IMR-90 (cell line): ENCODE measurements around the gene TAPBP. TPM values are rescaled to one million over a fixed set of nuclear protein-coding genes. Genes with fewer than 3 reads are reported as not detected.

ENCODE experiments used
- ATAC-seq: fragments of 200-7000 bp; cut with Tn5 transposase; 2 replicates; pipeline ENCODE4 v1.9.1; 2020; ENCODE audit warnings: low read depth, mild to moderate bottlenecking, moderate library complexity
- BruUV-seq: library from RNA; stranded (reverse); fragments of 400-500 nt; replicated peaks from 2 replicates; lab custom pipeline; 2021; lab: Mats Ljungman, UMichigan
- CTCF ChIA-PET: fragments of 300-600 bp; formaldehyde crosslinking; extraction: SDS; loops from one replicate; lab custom pipeline; 2021; ENCODE audit warnings: antibody characterized with exemption; lab: Yijun Ruan, JAX
- POLR2A ChIA-PET: fragments of 300-600 bp; sonication (Branson Sonifier 250); formaldehyde crosslinking; loops from one replicate; lab custom pipeline; 2022; ENCODE audit warnings: antibody characterized with exemption; ENCODE audit not compliant: unreplicated experiment; lab: Charles Lee
- DNase-seq: peaks from one replicate; pipeline ENCODE4 v3.0.0; 2013
- H2AFZ ChIP-seq: replicated peaks from 2 replicates; pipeline ENCODE3; 2013; ENCODE audit warnings: low read length, mild to moderate bottlenecking; ENCODE audit not compliant: poor library complexity
- H2AK5ac ChIP-seq: 2 replicates; pipeline ENCODE4 v1.6.1; 2013; ENCODE audit warnings: low read depth, low read length, inconsistent platforms
- H2AK9ac ChIP-seq: replicated peaks from 2 replicates; pipeline ENCODE3; 2013; ENCODE audit warnings: mild to moderate bottlenecking, low read depth, low read length, moderate library complexity; ENCODE audit not compliant: poor library complexity
- H2BK120ac ChIP-seq: 2 replicates; pipeline ENCODE4 v1.6.1; 2013; ENCODE audit warnings: low read depth, low read length, inconsistent platforms
- H2BK15ac ChIP-seq: 3 replicates; pipeline ENCODE4 v1.6.1; 2013; ENCODE audit warnings: low read depth, low read length, inconsistent platforms
- H2BK20ac ChIP-seq: 2 replicates; pipeline ENCODE4 v1.6.1; 2013; ENCODE audit warnings: low read depth, mild to moderate bottlenecking, inconsistent platforms, low read length, moderate library complexity
- H2BK5ac ChIP-seq: 2 replicates; pipeline ENCODE4 v1.6.1; 2013; ENCODE audit warnings: mild to moderate bottlenecking, low read depth, low read length, inconsistent platforms; ENCODE audit not compliant: poor library complexity, severe bottlenecking
- H3K14ac ChIP-seq: replicated peaks from 2 replicates; pipeline ENCODE4 v1.6.1; 2013; ENCODE audit warnings: low read depth, low read length, inconsistent platforms
- H3K18ac ChIP-seq: 2 replicates; pipeline ENCODE4 v1.6.1; 2013; ENCODE audit warnings: low read depth, low read length, control low read depth
- H3K23ac ChIP-seq: 2 replicates; pipeline ENCODE4 v1.6.1; 2013; ENCODE audit warnings: low read depth, low read length, inconsistent platforms
- H3K27ac ChIP-seq: 2 replicates; pipeline ENCODE4 v1.5.1; 2013; ENCODE audit warnings: mild to moderate bottlenecking, control low read depth, low read length; ENCODE audit not compliant: insufficient read depth
- H3K27me3 ChIP-seq: 2 replicates; pipeline ENCODE4 v1.6.1; 2013; ENCODE audit warnings: low read length; ENCODE audit not compliant: control insufficient read depth, insufficient read depth
- H3K36me3 ChIP-seq: 2 replicates; pipeline ENCODE4 v1.6.1; 2013; ENCODE audit warnings: low read length, mixed read lengths; ENCODE audit not compliant: control insufficient read depth, insufficient read depth
- H3K4ac ChIP-seq: 2 replicates; pipeline ENCODE4 v1.6.1; 2013; ENCODE audit warnings: low read depth, low read length, inconsistent platforms
- H3K4me1 ChIP-seq: 2 replicates; pipeline ENCODE4 v1.6.1; 2013; ENCODE audit warnings: low read length, mixed read lengths; ENCODE audit not compliant: control insufficient read depth, insufficient read depth
- H3K4me2 ChIP-seq: 2 replicates; pipeline ENCODE4 v1.6.1; 2013; ENCODE audit warnings: low read depth, mild to moderate bottlenecking, control low read depth, low read length, moderate library complexity
- H3K4me3 ChIP-seq: 2 replicates; pipeline ENCODE4 v1.5.1; 2013; ENCODE audit warnings: low read depth, mild to moderate bottlenecking, control low read depth, low read length, moderate library complexity; ENCODE audit not compliant: insufficient read depth
- H3K56ac ChIP-seq: 2 replicates; pipeline ENCODE4 v1.6.1; 2013; ENCODE audit warnings: low read length, inconsistent platforms; ENCODE audit not compliant: insufficient read depth; ENCODE audit errors: extremely low read depth
- H3K79me1 ChIP-seq, 2 experiments: 2 replicates each; pipeline ENCODE4 v1.6.1; 2013; ENCODE audit warnings: low read length in 2 of 2, inconsistent platforms in 1 of 2, low read depth in 1 of 2
- H3K9ac ChIP-seq: 2 replicates; pipeline ENCODE4 v1.6.1; 2013; ENCODE audit warnings: low read depth, low read length, control low read depth
- H3K9me1 ChIP-seq: 2 replicates; pipeline ENCODE4 v1.6.1; 2013; ENCODE audit warnings: low read length, inconsistent platforms; ENCODE audit not compliant: insufficient read depth
- H3K9me3 ChIP-seq: 2 replicates; pipeline ENCODE4 v1.6.1; 2013; ENCODE audit warnings: low read length; ENCODE audit not compliant: control insufficient read depth, insufficient read depth
- H4K20me1 ChIP-seq: 2 replicates; pipeline ENCODE4 v1.6.1; 2013; ENCODE audit warnings: low read length, inconsistent platforms; ENCODE audit not compliant: insufficient read depth
- H4K5ac ChIP-seq: 2 replicates; pipeline ENCODE4 v1.6.1; 2013; ENCODE audit warnings: mild to moderate bottlenecking, low read depth, low read length, control low read depth
- H4K8ac ChIP-seq, 2 experiments: 2 replicates each; pipeline ENCODE4 v1.6.1; 2013; ENCODE audit warnings: low read depth in 2 of 2, low read length in 2 of 2, control low read depth in 1 of 2, inconsistent platforms in 1 of 2
- H4K91ac ChIP-seq: 2 replicates; pipeline ENCODE4 v1.6.1; 2013; ENCODE audit warnings: low read depth, low read length, inconsistent platforms; ENCODE audit not compliant: insufficient read depth
- BHLHE40 ChIP-seq: fragments of 150-350 bp; IDR thresholded peaks from 2 replicates; pipeline ENCODE4 v1.6.1; 2016; ENCODE audit warnings: mild to moderate bottlenecking, low read depth, low read length
- CHD1 ChIP-seq: IDR thresholded peaks from 2 replicates; pipeline ENCODE4 v1.6.1; 2012; ENCODE audit warnings: low read depth, low read length, improper control_type of control experiment
- FOS ChIP-seq: fragments of 150-350 bp; IDR thresholded peaks from 2 replicates; pipeline ENCODE4 v1.6.1; 2016; ENCODE audit warnings: low read depth, low read length
- MAFK ChIP-seq: IDR thresholded peaks from 2 replicates; pipeline ENCODE4 v1.6.1; 2012; ENCODE audit warnings: low read depth, low read length, improper control_type of control experiment
- MAZ ChIP-seq: IDR thresholded peaks from 2 replicates; pipeline ENCODE4 v1.6.1; 2012; ENCODE audit warnings: low read depth, mild to moderate bottlenecking, low read length, improper control_type of control experiment, moderate library complexity, borderline replicate concordance
- MXI1 ChIP-seq: IDR thresholded peaks from 2 replicates; pipeline ENCODE4 v1.6.1; 2012; ENCODE audit warnings: low read depth, mild to moderate bottlenecking, low read length, moderate library complexity, borderline replicate concordance
- NFE2L2 ChIP-seq: fragments of 150-350 bp; IDR thresholded peaks from 2 replicates; pipeline ENCODE4 v1.6.1; 2016; ENCODE audit warnings: low read depth, mild to moderate bottlenecking, low read length
- POLR2A ChIP-seq: IDR thresholded peaks from 2 replicates; pipeline ENCODE4 v1.6.1; 2012; ENCODE audit warnings: mild to moderate bottlenecking, low read depth, low read length
- RAD21 ChIP-seq: IDR thresholded peaks from 2 replicates; pipeline ENCODE4 v1.6.1; 2012; ENCODE audit warnings: low read length, improper control_type of control experiment
- RCOR1 ChIP-seq: IDR thresholded peaks from 2 replicates; pipeline ENCODE4 v1.6.1; 2012; ENCODE audit warnings: mild to moderate bottlenecking, low read length, improper control_type of control experiment; ENCODE audit not compliant: insufficient replicate concordance
- RFX5 ChIP-seq: IDR thresholded peaks from 2 replicates; pipeline ENCODE4 v1.8.0; 2012; ENCODE audit warnings: low read depth, mild to moderate bottlenecking, low read length, moderate library complexity
- SMC3 ChIP-seq: fragments of 150-350 bp; IDR thresholded peaks from 2 replicates; pipeline ENCODE4 v1.6.1; 2016; ENCODE audit warnings: low read depth, mild to moderate bottlenecking, antibody characterized with exemption, low read length, moderate library complexity
- dilution Hi-C: fragments of 300-500 bp; cut with HindIII; formaldehyde crosslinking; loops from one replicate; pipeline ENCODE4 v1.14.3; 2018; ENCODE audit warnings: low sequenced_read_pairs; ENCODE audit not compliant: unreplicated experiment
- in situ Hi-C: fragments of 300-500 bp; cut with MboI; formaldehyde crosslinking; loops from 3 replicates; pipeline ENCODE4 v1.14.3; 2019; ENCODE audit warnings: low sequenced_read_pairs, inconsistent platforms, mixed read lengths
- intact Hi-C: fragments of 100-400 bp; cut with micrococcal nuclease; formaldehyde crosslinking; loops from 2 replicates; pipeline ENCODE4 v1.10.0; 2022
- polyA plus RNA-seq, 3 experiments: library from polyadenylated mRNA; depleted of rRNA; stranded (reverse); fragments of >200 nt; gene quantifications; 2 replicates each; pipeline ENCODE4 v1.2.3, GENCODE V29; 2012; ENCODE audit warnings: low replicate concordance in 1 of 3
- total RNA-seq: library from RNA; depleted of rRNA; stranded (reverse); fragments of >200 nt; gene quantifications from 2 replicates; pipeline ENCODE4 v1.2.3, GENCODE V29; 2012
- TF ChIP-seq, protein P1 (sequence below): conservative IDR thresholded peaks from 2 replicates; pipeline ENCODE4 v1.5.1; 2012; ENCODE audit warnings: mild to moderate bottlenecking, low read depth, low read length, improper control_type of control experiment
- TF ChIP-seq, protein P2 (sequence below): fragments of 150-350 bp; IDR thresholded peaks from 2 replicates; pipeline ENCODE4 v1.6.1; 2016; ENCODE audit warnings: low read depth, mild to moderate bottlenecking, low read length, moderate library complexity, borderline replicate concordance
- TF ChIP-seq, protein P3 (sequence below): fragments of 150-350 bp; IDR thresholded peaks from 2 replicates; pipeline ENCODE4 v1.6.1; 2017; ENCODE audit warnings: mild to moderate bottlenecking, antibody characterized with exemption, low read length, low read depth

TAPBP gene
- total and polyA plus RNA-seq, 2 of the 4 experiments (the other 2 are of a cell fraction) = 13.1 to 63.3 TPM

DNA sequence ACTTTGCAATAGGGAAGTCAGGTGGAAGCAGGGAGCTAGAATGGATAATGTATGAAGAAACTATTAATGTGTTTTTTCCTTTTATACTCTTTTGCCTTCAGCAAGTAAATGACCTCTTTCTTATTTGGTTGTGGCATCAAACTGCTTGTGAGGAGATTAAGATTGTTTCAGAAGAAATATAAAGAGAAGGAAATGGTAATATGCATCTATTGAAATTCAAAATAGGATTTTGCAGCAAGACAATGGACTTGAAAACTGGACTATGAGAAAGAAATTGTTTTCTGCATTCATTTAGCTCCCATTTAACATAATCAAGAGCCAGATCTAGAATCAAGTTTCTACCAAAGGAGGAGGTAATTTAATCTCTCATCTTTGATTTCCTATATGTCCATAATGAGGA is 45.5 kb upstream of the TAPBP start:
- no peak for ATAC-seq
- ChIA-PET CTCF (interaction anchor here (1.0 kb wide), 1 partner anchor 32 kb away, joined by 3 read pairs; no protein-coding TSS in a partner anchor), POLR2A (interaction anchor here (0.6 kb wide), 1 partner anchor 15 kb away, joined by 3 read pairs; no protein-coding TSS in a partner anchor)
- Histone ChIP-seq H2BK120ac (no peak overlapping the region), H3K4me3 (no peak overlapping the region), H3K79me1 (no peaks in the 10 kb centered on the region), H3K23ac (no peak overlapping the region), H3K9ac (no peak overlapping the region), H2AK9ac (no peak overlapping the region), H3K56ac (no peak overlapping the region), H4K5ac (no peak overlapping the region), H3K27me3 (peaks cover 22% of the 10 kb centered on the region), H3K9me3 (no peaks in the 10 kb centered on the region), H2AK5ac (no peak overlapping the region), H3K27ac (no peak overlapping the region), H3K4me1 (no peaks in the 10 kb centered on the region), H3K14ac (no peak overlapping the region), H3K18ac (no peak overlapping the region), H3K4me2 (no peak overlapping the region), H4K8ac (no peak overlapping the region), H4K91ac (no peak overlapping the region), H3K9me1 (no peaks in the 10 kb centered on the region), H2BK15ac (no peak overlapping the region), H3K36me3 (no peaks in the 10 kb centered on the region), H4K20me1 (no peaks in the 10 kb centered on the region), H2BK20ac (no peak overlapping the region), H2AFZ (no peak overlapping the region), H3K4ac (no peak overlapping the region), H2BK5ac (no peak overlapping the region)
- no peak for DNase-seq
- intact Hi-C loops = no loop called here
- no TSS peak for BruUV-seq
- dilution Hi-C loops = no loop called here
- in situ Hi-C loops = no loop called here
- TF ChIP-seq CHD1 (no peak), BHLHE40 (no peak), SMC3 (no peak), MXI1 (no peak), FOS (no peak), MAFK (no peak), POLR2A (no peak), MAZ (no peak), NFE2L2 (no peak), RCOR1 (no peak), RAD21 (no peak), RFX5 (no peak)
- TF ChIP-seq, protein P1, sequence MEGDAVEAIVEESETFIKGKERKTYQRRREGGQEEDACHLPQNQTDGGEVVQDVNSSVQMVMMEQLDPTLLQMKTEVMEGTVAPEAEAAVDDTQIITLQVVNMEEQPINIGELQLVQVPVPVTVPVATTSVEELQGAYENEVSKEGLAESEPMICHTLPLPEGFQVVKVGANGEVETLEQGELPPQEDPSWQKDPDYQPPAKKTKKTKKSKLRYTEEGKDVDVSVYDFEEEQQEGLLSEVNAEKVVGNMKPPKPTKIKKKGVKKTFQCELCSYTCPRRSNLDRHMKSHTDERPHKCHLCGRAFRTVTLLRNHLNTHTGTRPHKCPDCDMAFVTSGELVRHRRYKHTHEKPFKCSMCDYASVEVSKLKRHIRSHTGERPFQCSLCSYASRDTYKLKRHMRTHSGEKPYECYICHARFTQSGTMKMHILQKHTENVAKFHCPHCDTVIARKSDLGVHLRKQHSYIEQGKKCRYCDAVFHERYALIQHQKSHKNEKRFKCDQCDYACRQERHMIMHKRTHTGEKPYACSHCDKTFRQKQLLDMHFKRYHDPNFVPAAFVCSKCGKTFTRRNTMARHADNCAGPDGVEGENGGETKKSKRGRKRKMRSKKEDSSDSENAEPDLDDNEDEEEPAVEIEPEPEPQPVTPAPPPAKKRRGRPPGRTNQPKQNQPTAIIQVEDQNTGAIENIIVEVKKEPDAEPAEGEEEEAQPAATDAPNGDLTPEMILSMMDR = no peak
- TF ChIP-seq, protein P2, sequence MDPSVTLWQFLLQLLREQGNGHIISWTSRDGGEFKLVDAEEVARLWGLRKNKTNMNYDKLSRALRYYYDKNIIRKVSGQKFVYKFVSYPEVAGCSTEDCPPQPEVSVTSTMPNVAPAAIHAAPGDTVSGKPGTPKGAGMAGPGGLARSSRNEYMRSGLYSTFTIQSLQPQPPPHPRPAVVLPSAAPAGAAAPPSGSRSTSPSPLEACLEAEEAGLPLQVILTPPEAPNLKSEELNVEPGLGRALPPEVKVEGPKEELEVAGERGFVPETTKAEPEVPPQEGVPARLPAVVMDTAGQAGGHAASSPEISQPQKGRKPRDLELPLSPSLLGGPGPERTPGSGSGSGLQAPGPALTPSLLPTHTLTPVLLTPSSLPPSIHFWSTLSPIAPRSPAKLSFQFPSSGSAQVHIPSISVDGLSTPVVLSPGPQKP = no peak
- TF ChIP-seq, protein P3, sequence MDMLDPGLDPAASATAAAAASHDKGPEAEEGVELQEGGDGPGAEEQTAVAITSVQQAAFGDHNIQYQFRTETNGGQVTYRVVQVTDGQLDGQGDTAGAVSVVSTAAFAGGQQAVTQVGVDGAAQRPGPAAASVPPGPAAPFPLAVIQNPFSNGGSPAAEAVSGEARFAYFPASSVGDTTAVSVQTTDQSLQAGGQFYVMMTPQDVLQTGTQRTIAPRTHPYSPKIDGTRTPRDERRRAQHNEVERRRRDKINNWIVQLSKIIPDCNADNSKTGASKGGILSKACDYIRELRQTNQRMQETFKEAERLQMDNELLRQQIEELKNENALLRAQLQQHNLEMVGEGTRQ = no peak
